Measurements from ENCODE around the gene SNX5. TPM values are rescaled to one million over a fixed set of nuclear protein-coding genes. Genes with fewer than 3 reads are reported as not detected.

Gene SNX5
- total RNA-seq, 1 donor from 2014 or later: 106 TPM

GRCh38 chr20:17946572-17947473, 21.8 kb downstream of the SNX5 start:
- DNase-seq (ENCODE audit: low spot score, unreplicated experiment): no peak
- no peaks in the 10 kb centered on the region for H3K27me3 Mint-ChIP-seq
- H3K9me3 Mint-ChIP-seq (ENCODE audit: low read depth): no peaks in the 10 kb centered on the region
- H3K27ac Mint-ChIP-seq: peak overlapping the region; percentile 50
- H3K4me1 Mint-ChIP-seq (ENCODE audit: low read depth): no peaks in the 10 kb centered on the region
- no peak for TF ChIP-seq CTCF (IDR thresholded peaks at IDR 0.05; ENCODE audit: unreplicated experiment)
- no peak overlapping the region for H3K4me3 Mint-ChIP-seq (ENCODE audit: low read depth)
- peaks cover 52% of the 10 kb centered on the region for H3K36me3 Mint-ChIP-seq (ENCODE audit: insufficient read depth)

GRCh38 chr20:17946040-17946439, 22.6 kb downstream of the SNX5 start:
- DNase-seq (ENCODE audit: low spot score, unreplicated experiment): no peak
- Mint-ChIP-seq H3K4me1 (ENCODE audit: low read depth) (no peaks in the 10 kb centered on the region), H3K4me3 (ENCODE audit: low read depth) (no peak overlapping the region), H3K36me3 (ENCODE audit: insufficient read depth) (peaks cover 49% of the 10 kb centered on the region), H3K9me3 (ENCODE audit: low read depth) (no peaks in the 10 kb centered on the region), H3K27me3 (no peaks in the 10 kb centered on the region), H3K27ac (no peak overlapping the region)
- no peak for TF ChIP-seq CTCF (IDR thresholded peaks at IDR 0.05; ENCODE audit: unreplicated experiment)

GRCh38 chr20:17944854-17945474, 23.6 kb downstream of the SNX5 start:
- DNase-seq (ENCODE audit: low spot score, unreplicated experiment): no peak
- Mint-ChIP-seq H3K27me3 (no peaks in the 10 kb centered on the region), H3K27ac (peak overlapping the region; percentile 49), H3K4me1 (ENCODE audit: low read depth) (no peaks in the 10 kb centered on the region), H3K4me3 (ENCODE audit: low read depth) (no peak overlapping the region), H3K36me3 (ENCODE audit: insufficient read depth) (peaks cover 46% of the 10 kb centered on the region), H3K9me3 (ENCODE audit: low read depth) (no peaks in the 10 kb centered on the region)
- TF ChIP-seq CTCF (IDR thresholded peaks at IDR 0.05; ENCODE audit: unreplicated experiment): no peak

GRCh38 chr20:17943343-17943742, 25.3 kb downstream of the SNX5 start:
- Mint-ChIP-seq H3K9me3 (ENCODE audit: low read depth) (no peaks in the 10 kb centered on the region), H3K4me1 (ENCODE audit: low read depth) (peaks cover 5% of the 10 kb centered on the region), H3K36me3 (ENCODE audit: insufficient read depth) (peaks cover 38% of the 10 kb centered on the region), H3K27ac (no peak overlapping the region), H3K27me3 (no peaks in the 10 kb centered on the region), H3K4me3 (ENCODE audit: low read depth) (no peak overlapping the region)
- DNase-seq (ENCODE audit: low spot score, unreplicated experiment): no peak
- no peak for TF ChIP-seq CTCF (IDR thresholded peaks at IDR 0.05; ENCODE audit: unreplicated experiment)

GRCh38 chr20:17941826-17942196, 26.8 kb downstream of the SNX5 start:
- no peak for TF ChIP-seq CTCF (IDR thresholded peaks at IDR 0.05; ENCODE audit: unreplicated experiment)

More at GRCh38 chr20:17941826-17942196, 26.8 kb downstream of the SNX5 start:
- Mint-ChIP-seq H3K36me3 (ENCODE audit: insufficient read depth) (peaks cover 27% of the 10 kb centered on the region), H3K4me1 (ENCODE audit: low read depth) (peaks cover 11% of the 10 kb centered on the region), H3K9me3 (ENCODE audit: low read depth) (no peaks in the 10 kb centered on the region), H3K27ac (no peak overlapping the region), H3K27me3 (no peaks in the 10 kb centered on the region), H3K4me3 (ENCODE audit: low read depth) (no peak overlapping the region)
- DNase-seq (ENCODE audit: low spot score, unreplicated experiment): no peak
